H7 (cell line): Measurements from ENCODE around the gene PTPRM. TPM values are rescaled to one million over a fixed set of nuclear protein-coding genes. Genes with fewer than 3 reads are reported as not detected.

Experiments
- DNase-seq: peaks from one replicate; pipeline ENCODE4 v3.0.0; 2012
- H3K27me3 ChIP-seq: 2 replicates; pipeline ENCODE4 v1.6.0; 2011; ENCODE audit warnings: mild to moderate bottlenecking, low read length; ENCODE audit not compliant: control insufficient read depth, insufficient read depth
- H3K36me3 ChIP-seq: replicated peaks from 2 replicates; pipeline ENCODE4 v1.5.1; 2011; ENCODE audit warnings: low read length; ENCODE audit not compliant: control insufficient read depth, insufficient read depth
- H3K4me3 ChIP-seq: 2 replicates; pipeline ENCODE4 v1.5.1; 2011; ENCODE audit warnings: low read depth, mild to moderate bottlenecking, control low read depth, low read length, moderate library complexity; ENCODE audit not compliant: insufficient read depth
- total RNA-seq: library from RNA; depleted of rRNA; stranded (reverse); fragments of >200 nt; shearing (Covaris generic); gene quantifications from 2 replicates; pipeline ENCODE4 v1.2.3, GENCODE V29; 2014

The PTPRM gene
- total RNA-seq, 1 experiment from 2014 or later = 14.4 TPM

DNA sequence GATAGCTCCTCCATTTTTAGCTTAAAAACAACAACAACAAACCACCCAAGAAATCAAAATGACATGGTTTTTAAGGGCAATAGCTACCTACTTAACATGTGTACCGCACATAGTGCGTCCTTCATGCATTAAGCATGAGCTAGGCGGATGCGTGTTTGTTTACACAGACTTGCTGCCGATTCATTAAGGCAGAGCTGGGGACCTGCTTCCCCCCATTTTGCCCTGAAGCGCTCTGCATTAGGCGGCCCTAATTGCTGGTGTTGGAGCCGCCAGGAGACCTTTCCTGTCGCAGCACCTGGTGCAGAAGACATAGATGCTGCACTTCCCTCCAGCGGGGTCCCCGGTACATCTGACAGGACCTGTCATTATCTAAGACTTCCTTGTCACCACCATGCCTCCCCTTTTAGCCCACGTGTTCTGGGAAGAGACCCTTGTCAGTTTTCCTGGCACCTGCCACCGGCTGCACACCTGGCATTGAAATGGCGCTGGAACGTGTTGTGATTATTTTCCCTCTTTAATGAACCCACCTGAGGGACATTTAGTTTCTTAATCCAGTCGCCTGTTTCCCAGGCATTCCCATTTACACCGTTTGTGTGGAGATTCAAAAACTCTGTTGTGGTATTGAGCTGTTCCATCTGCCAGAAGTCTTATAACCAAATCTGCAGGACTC, 781.1 kb downstream of the PTPRM start:
- Histone ChIP-seq H3K4me3 (no peak overlapping the region), H3K27me3 (no peaks in the 10 kb centered on the region), H3K36me3 (no peaks in the 10 kb centered on the region)
- DNase-seq = no peak

GRCh38 chr18:8349608-8350323, 782.6 kb downstream of the PTPRM start:
- H3K27me3 ChIP-seq = no peaks in the 10 kb centered on the region
- H3K4me3 ChIP-seq = no peak overlapping the region
- no peaks in the 10 kb centered on the region for H3K36me3 ChIP-seq
- no peak for DNase-seq

DNA sequence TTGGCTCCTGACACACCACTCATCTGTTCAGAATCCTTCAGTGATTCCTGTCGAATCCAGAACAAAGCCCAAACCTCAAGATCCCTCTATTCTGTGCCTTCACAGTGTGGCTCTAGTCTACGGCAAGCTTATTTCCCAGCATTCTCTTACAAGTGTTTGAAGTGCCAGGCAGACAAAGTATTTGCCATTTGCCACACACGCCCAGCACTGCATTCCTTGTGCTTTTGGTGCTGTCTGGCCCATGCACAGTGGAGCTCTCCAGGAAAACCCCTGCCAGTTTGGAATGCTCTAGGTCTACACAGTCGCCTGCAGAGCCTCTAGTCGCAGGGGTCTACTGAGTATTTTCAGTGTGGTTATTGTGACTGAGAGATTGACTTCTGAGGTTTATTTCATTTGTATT, 783.5 kb downstream of the PTPRM start:
- no peaks in the 10 kb centered on the region for H3K36me3 ChIP-seq
- no peak for DNase-seq
- no peaks in the 10 kb centered on the region for H3K27me3 ChIP-seq
- no peak overlapping the region for H3K4me3 ChIP-seq

- H3K36me3 ChIP-seq = no peaks in the 10 kb centered on the region
- DNase-seq = no peak
- no peak overlapping the region for H3K4me3 ChIP-seq
- H3K27me3 ChIP-seq = no peaks in the 10 kb centered on the region
These were observed 784.0 kb downstream of the PTPRM start for GRCh38 chr18:8351161-8351560.

- H3K27me3 ChIP-seq = no peaks in the 10 kb centered on the region
- H3K4me3 ChIP-seq = no peak overlapping the region
- DNase-seq = no peak
- no peaks in the 10 kb centered on the region for H3K36me3 ChIP-seq
These were observed 787.2 kb downstream of the PTPRM start for GRCh38 chr18:8354304-8354703.

DNA sequence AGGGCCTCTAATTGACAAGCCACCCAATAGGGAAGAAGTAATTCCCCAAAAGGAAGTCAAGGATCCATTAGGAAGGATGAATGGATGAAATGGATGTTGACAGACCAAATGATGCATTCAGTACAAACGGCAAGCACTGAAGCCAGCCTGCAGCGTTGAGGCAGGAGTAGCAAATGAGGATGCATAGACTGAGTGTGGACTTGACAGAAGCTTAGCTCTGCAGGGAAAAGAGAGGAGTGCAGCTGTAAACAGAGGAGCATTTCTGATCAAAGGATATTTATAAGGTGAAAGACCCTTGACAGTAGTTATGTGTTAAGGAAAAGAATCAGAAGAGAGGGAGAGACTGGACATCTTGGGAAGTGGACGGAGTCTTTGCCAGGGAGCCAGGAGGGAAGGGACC, 788.9 kb downstream of the PTPRM start:
- H3K36me3 ChIP-seq = no peaks in the 10 kb centered on the region
- no peak overlapping the region for H3K4me3 ChIP-seq
- no peaks in the 10 kb centered on the region for H3K27me3 ChIP-seq
- no peak for DNase-seq

DNA sequence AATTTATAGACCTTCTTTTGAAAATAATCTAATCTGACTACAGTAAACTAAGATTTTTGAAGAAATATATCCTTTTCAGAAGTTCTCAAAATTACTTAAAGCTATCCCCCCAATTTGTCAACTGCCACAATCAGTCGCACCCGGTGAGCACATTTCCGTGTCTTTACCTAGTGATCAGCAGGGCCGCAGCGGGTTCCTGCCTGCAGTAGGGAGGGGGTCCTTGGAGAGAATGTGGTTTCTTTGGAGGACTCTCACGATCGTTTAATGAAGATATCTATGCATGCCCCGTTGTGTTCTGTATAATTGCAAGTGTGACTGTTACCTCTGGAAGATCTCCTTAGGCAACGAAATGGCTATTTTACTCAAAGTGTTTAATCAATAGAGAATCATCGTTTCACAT, 790.2 kb downstream of the PTPRM start:
- Histone ChIP-seq H3K27me3 (no peaks in the 10 kb centered on the region), H3K36me3 (no peaks in the 10 kb centered on the region), H3K4me3 (no peak overlapping the region)
- peak; percentile 46 for DNase-seq

GRCh38 chr18:8358033-8358765, 791.1 kb downstream of the PTPRM start:
- DNase-seq = no peak
- no peaks in the 10 kb centered on the region for H3K36me3 ChIP-seq
- H3K27me3 ChIP-seq = no peaks in the 10 kb centered on the region
- H3K4me3 ChIP-seq = no peak overlapping the region

DNA sequence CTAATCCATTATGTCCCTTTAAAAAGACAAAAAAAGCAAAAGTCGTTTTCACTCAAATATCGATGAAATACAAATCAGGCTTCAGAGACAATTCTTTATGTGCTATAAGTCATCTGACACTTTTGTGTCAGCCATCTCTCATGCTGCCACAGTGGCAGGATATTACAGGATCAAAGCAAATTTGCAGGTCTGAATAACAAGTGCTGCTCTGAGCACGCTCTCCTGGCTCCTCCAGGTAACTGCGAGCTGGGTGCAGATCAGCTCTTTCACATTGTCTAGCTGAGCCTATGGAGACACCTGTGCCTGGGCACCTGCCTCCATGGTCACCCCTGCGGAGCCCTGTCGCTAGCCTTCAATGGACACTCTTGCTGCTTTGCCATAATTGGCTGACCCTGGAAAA, 792.0 kb downstream of the PTPRM start:
- Histone ChIP-seq H3K4me3 (no peak overlapping the region), H3K27me3 (no peaks in the 10 kb centered on the region), H3K36me3 (no peaks in the 10 kb centered on the region)
- DNase-seq = no peak

- H3K4me3 ChIP-seq = no peak overlapping the region
- no peaks in the 10 kb centered on the region for H3K36me3 ChIP-seq
- H3K27me3 ChIP-seq = no peaks in the 10 kb centered on the region
- DNase-seq = no peak
These were observed 792.4 kb downstream of the PTPRM start for GRCh38 chr18:8359481-8359880.

DNA sequence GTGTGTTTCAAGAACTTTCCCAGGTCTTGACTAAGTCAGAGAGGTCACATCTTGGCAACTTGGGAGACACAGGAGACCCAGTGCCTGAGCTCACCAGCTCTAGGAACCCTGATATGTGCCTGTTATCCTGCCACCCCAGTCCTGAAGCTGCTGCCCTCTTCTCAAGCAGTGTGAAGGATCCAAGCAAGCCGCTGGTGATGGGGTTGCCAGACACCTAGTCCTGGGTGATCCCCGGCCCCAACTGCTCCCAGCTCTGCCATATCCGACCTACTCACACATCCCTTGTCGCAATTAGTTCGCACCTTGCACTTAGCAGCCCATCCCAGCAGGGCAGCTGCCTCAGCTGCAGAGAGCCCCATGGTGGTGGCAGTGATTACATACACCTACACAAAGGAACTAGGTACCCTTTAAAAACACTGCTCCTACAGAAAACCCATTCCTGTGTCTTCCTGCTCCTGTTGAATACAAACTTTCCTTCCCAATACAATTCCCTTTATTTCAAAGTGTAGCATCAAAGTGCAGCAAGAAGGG, 794.9 kb downstream of the PTPRM start:
- DNase-seq = no peak
- H3K27me3 ChIP-seq = no peaks in the 10 kb centered on the region; the same call in 1 of the 2 replicates
- no peaks in the 10 kb centered on the region for H3K36me3 ChIP-seq
- no peak overlapping the region for H3K4me3 ChIP-seq

DNA sequence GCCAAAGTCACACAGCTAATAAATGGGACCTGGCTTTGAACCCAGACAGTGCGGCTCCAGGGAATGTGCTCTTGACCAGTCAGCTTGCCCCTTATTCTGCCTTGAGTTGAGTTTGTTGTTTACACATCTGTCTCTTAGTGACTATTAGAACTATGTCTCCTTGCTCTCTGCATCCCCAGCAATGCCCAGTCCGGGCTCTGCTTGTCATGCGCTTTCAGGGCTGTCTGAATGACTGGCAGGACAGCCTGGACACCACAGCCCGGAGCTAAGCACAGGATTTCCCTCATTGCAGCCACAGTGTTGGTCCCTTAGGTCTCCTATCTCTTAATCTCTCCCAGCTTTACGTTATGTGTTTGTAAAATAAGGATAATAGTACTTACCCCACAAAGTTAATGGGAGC, 795.7 kb downstream of the PTPRM start:
- Histone ChIP-seq H3K4me3 (no peak overlapping the region), H3K27me3 (no peaks in the 10 kb centered on the region; the same call in 1 of the 2 replicates), H3K36me3 (no peaks in the 10 kb centered on the region)
- DNase-seq = no peak

DNA sequence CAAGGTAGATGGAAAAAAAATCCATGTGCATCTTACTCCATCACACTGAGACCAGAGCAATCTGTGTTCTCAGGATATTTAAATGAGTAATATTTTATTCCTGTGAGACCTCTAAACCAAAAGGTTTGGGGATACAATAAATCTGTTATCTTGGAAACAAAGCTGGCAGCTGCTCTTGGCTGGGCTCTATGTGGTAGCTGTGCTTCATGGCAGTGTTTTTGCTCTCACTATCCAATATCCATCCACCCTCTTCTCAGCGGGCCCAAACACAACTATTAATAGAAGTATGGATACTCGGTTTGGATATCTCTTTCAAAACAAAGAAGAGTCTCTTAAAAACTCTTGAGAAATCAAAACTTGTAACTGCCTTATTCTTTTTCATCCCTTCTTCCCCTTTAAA, 797.3 kb downstream of the PTPRM start:
- DNase-seq = no peak
- no peaks in the 10 kb centered on the region; the same call in 1 of the 2 replicates for H3K27me3 ChIP-seq

GRCh38 chr18:8365006-8365405, 797.9 kb downstream of the PTPRM start:
- Histone ChIP-seq H3K27me3 (no peaks in the 10 kb centered on the region; the same call in 1 of the 2 replicates), H3K36me3 (no peaks in the 10 kb centered on the region), H3K4me3 (no peak overlapping the region)
- no peak for DNase-seq

More for the DNA sequence above, 797.3 kb downstream of the PTPRM start:
- no peak overlapping the region for H3K4me3 ChIP-seq
- H3K36me3 ChIP-seq = no peaks in the 10 kb centered on the region

- Histone ChIP-seq H3K27me3 (no peaks in the 10 kb centered on the region; the same call in 1 of the 2 replicates), H3K4me3 (no peak overlapping the region), H3K36me3 (no peaks in the 10 kb centered on the region)
- DNase-seq = no peak
These were observed 798.4 kb downstream of the PTPRM start for GRCh38 chr18:8365528-8365927.
